Measurements from ENCODE around the gene HEY2. TPM values are rescaled to one million over a fixed set of nuclear protein-coding genes. Genes with fewer than 3 reads are reported as not detected.

The HEY2 gene
- total and polyA plus RNA-seq, 2 of the 8 experiments (the other 6 are each of a cell fraction or from before 2014, with no cell fraction given) = 9.1 to 16.2 TPM

DNA sequence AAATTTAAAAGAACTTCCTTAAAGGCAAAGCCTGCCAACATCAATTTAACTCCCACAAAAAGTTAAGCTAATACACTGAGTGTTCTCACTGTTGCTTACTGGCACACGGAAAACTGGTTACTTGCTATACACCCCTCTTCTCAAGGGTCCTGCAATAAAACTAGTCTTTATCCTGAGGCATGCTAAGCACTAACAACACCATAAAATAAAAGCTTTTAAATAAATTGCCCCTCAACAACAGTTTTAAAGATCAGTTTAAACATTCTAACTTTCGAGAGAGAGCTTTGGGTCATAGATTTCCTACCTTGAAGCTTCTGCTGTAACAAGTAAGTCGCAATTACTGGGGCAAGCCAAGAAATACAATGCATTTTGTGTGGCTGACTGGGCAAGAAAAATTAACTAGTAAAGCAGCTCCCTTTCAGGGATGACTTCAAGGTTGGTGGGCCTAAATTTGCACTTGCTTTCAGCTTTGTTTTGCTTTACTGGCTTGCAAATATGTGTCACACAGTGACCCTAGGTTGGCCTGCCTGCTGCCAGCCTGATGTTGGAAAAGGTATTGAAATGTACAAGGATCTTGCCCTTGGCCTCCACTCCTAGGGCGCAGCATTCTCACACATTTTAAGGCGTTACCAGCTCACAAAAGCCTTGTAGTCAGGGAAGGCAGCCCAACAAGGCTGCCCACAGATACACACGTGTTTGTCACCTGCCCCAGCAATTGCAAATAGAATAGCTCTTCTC, 4.0 kb upstream of the HEY2 start (continued):
- TF ChIP-seq, protein P1, sequence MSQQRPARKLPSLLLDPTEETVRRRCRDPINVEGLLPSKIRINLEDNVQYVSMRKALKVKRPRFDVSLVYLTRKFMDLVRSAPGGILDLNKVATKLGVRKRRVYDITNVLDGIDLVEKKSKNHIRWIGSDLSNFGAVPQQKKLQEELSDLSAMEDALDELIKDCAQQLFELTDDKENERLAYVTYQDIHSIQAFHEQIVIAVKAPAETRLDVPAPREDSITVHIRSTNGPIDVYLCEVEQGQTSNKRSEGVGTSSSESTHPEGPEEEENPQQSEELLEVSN (IDR thresholded peaks at IDR 0.05) = peak; percentile 85
- peak; percentile 70 for TF ChIP-seq YY1 (IDR thresholded peaks at IDR 0.05; ENCODE audit: low read depth, low read length)

Measured in H1 (cell line).